Measurements from ENCODE around the gene DHX57. TPM values are rescaled to one million over a fixed set of nuclear protein-coding genes. Genes with fewer than 3 reads are reported as not detected.

DHX57 gene
- total RNA-seq, 1 donor from 2014 or later, result 23.4 TPM

DNA sequence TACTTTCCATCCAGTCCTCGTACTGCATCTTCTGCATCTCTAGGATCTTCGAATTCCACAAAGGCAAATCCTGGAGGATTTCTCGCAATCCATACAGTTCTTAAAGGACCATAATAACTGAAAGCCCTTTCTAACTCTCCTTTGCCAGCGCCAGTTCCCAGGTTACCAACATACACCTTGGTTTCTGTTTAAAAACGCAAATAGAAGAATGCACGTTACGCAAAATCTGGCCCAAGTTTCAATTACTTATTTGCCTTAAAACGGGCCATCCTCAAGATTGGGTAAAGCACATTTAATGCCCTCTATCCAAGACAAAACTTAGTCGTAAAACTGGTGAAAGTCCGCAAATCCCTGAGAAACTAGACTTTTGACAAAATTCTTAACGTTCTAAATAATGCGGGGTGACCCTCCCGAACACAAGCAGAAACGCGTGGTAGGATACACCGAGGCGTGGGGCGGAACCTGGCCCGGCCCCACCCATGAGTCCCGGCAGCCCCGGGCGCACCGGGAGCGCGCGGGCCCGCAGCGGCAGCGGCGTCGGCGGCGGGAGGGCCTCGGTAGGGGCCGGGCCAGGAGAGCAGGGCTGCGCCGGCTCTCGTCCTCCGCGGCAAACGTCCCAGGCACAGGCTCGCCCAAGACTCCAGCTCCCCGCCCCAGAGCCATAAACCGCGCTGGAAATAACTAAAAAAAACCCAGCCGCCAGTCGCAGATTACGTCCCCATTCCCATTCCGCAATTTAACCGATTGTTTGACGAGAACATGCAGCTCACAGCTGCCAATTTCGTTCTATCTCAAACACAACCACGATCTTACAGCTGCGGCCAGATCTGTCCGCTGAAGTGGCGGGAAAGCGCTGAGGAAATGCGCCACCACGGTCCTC lies 125.5 kb downstream of the DHX57 start:
- peak; percentile 70 for DNase-seq (ENCODE audit: low spot score)

DNA sequence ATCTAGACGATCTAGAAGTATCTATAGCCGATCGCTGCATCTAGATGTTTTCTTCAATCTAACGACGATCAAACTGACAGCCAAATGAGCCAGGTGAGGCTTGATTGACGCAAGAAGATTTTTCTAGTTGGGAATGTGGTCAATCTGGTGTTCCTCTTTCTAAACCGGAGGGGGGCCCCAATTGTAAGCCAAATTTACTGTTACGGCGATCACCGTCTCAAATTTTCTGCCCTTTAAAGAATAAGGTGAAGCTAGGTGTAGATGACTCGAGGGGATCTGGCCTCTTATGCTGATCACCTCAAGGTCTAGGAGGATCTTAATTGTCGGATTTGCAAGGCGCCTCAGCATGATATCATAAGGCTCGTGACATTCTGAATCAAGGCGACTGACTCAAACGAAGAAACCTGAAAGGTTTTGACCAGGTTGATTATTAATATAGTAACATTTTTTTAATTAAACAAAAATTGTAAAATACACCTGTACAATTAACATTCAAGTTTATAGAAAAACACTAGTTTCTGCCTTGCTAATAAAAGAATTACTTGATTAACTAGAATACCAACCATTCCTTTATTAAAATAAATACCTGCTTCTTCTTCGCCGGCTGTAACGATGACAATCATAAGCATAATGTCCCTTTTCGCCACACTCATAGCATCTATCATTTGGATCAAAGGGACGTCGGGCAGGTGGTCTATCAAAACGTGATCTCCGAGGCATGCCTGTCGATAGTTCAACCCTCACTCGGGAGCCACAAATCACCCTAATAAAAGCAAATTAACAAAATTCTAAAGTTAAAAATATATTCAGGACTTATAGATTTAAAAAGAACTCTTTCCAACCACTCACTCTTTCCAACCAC lies 126.6 kb downstream of the DHX57 start:
- DNase-seq (ENCODE audit: low spot score), result no peak

DNA sequence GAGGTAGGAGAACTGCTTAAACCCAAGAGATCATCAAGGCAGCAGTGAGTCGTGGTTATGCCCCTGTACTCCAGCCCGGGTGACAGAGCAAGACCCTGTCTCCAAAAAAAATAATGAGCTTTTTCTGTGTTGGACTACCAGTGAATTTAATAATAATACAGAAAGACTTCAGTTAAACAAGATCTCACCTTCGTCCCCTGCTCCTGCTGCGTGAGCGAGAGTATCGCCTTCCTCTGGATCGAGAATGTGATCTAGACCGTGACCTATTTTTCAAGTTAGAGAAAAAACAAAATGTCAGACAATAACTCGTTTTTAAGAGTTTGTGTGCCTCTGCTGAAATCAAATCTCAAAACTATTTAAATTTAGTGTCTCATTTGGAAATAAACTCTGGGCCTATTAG lies 127.3 kb downstream of the DHX57 start:
- DNase-seq (ENCODE audit: low spot score), result no peak

DNA sequence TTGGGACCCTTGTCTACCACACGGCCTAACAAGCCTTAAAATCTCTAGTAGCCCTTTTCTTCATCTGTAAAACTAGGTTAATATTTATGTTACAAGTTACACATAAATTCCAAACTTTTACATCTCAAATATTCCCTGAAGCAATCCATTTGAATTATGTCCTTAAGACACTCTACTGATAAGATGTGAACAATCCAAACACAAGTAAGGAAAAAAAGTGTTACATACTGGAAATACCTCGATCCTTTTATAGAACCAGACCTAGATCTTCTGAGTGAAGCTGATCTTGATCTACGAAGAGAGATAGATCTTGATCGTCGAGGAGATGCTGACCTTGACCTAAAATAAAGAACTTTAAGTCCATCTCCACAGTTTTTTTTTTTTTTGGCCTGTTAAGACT lies 127.9 kb downstream of the DHX57 start:
- DNase-seq (ENCODE audit: low spot score), result no peak

Other genes with a start within 250 kb of the DHX57 start
- gene GALM, start 209.8 kb downstream of the DHX57 start, total RNA-seq, result 12.7 TPM
- gene SRSF7, start 124.6 kb downstream of the DHX57 start, total RNA-seq, result 162 TPM
- gene GEMIN6, start 97.7 kb downstream of the DHX57 start, total RNA-seq, result 13.6 TPM
- 17.0 TPM for gene MORN2, start within 50 bp of the DHX57 start, total RNA-seq
- gene ARHGEF33, start 13.9 kb upstream of the DHX57 start, total RNA-seq, result 0.68 TPM
- gene SOS1, start 245.1 kb upstream of the DHX57 start, total RNA-seq, result 53.7 TPM